GM10266 (cell line): ENCODE data around the gene GCM1.

ENCODE experiments used
- DNase-seq: peaks from one replicate; pipeline ENCODE4 v3.0.0; 2012; ENCODE audit errors: extremely low spot score
- TF ChIP-seq, protein P1 (sequence below): IDR thresholded peaks from 2 replicates; pipeline ENCODE4 v1.5.1; 2012; ENCODE audit warnings: mild to moderate bottlenecking, low read depth; ENCODE audit not compliant: control insufficient read depth, insufficient read depth; ENCODE audit errors: missing control alignments

Gene GCM1, protein sequence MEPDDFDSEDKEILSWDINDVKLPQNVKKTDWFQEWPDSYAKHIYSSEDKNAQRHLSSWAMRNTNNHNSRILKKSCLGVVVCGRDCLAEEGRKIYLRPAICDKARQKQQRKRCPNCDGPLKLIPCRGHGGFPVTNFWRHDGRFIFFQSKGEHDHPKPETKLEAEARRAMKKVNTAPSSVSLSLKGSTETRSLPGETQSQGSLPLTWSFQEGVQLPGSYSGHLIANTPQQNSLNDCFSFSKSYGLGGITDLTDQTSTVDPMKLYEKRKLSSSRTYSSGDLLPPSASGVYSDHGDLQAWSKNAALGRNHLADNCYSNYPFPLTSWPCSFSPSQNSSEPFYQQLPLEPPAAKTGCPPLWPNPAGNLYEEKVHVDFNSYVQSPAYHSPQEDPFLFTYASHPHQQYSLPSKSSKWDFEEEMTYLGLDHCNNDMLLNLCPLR

DNA sequence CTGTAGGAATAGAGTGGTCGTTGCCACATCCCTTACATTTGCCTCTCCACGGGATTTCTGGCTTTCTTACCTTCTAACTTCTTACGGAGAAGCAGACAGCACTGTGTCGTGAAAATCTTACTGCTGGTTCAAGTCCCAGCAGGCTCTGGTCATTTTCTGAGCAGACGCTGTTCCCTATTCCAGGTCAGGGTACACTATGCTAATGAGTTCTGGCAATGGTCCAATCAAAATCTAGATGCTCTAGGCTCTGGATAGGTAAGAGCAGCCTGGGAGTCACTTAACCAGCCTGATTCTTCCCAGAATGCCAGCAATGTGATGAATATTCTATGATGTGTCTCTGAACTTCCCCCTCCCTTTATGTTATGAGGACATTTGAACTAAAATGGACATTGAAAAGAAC is at the start of gene GCM1:
Gene GCM1 (minus strand): TSS at position 158 of the 400 bp plus-strand sequence. CDS start 3,209 bp downstream, outside the sequence.
- no peak for DNase-seq
- TF ChIP-seq, protein P1, sequence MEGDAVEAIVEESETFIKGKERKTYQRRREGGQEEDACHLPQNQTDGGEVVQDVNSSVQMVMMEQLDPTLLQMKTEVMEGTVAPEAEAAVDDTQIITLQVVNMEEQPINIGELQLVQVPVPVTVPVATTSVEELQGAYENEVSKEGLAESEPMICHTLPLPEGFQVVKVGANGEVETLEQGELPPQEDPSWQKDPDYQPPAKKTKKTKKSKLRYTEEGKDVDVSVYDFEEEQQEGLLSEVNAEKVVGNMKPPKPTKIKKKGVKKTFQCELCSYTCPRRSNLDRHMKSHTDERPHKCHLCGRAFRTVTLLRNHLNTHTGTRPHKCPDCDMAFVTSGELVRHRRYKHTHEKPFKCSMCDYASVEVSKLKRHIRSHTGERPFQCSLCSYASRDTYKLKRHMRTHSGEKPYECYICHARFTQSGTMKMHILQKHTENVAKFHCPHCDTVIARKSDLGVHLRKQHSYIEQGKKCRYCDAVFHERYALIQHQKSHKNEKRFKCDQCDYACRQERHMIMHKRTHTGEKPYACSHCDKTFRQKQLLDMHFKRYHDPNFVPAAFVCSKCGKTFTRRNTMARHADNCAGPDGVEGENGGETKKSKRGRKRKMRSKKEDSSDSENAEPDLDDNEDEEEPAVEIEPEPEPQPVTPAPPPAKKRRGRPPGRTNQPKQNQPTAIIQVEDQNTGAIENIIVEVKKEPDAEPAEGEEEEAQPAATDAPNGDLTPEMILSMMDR = no peak

DNA sequence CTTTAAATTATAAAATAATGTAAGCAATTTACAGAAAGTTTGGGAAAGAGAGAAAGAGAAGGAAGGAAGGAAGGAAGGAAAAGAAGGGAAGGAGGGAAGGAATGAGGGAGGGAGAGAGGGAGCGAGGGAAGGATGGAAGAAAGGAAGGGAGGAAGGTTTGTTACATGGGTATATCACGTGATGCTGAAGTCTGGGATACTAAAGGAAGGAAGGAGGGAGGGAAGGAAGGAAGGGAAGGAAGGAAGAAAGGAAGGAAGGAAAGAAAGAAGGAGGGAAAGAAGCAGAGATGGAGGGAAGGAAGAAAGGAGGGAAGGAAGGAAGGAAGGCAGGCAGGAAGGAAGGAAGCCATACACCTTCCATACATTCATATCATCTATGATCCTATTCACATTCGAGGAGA is 48.9 kb upstream of the GCM1 start:
- TF ChIP-seq, protein P1 = no peak
- no peak for DNase-seq

DNA sequence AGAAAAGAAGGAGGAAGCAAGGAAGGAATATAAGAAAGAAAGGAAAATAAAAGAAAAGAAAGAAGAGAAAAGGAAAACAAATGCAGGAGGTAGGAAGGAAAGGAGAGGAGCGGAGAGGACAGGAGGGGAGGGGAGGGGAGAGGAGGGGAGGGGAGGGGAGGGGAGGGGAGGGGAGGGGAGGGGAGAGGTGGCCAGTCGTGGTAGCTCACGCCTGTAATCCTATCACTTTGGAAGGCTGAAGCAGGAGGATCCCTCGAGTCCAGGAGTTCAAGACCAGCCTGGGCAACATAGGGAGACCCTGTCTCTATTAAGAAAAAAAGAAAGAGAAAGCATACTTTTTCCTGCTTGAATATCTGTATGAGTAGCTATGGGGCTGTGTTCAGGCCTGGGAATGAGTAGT is 46.4 kb upstream of the GCM1 start:
- TF ChIP-seq, protein P1 = no peak
- no peak for DNase-seq

DNA sequence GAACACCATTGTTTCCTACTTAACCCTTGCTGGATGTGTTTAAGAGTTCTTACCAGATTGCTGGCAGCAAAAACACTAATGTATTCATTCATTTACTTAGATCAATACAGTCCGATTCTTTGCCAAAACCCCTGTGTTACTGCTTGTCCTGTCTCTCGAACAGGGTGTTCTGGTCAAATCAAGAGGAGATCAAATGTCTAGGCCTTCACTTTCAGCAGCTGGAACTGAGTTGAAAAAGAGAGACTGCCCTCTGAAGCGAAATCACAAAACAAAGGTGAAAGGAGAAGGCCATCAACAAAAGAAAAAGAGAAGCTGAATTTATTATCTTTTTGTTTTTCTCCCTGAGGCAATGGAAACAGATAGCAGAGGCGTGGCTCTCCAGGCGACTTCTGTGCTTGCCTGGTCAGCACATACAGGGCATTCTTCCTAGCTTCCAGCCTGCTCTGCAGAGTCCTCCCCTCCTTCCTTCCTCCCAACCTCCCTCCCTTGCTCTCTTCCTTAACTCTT is 44.1 kb upstream of the GCM1 start:
- no peak for DNase-seq
- TF ChIP-seq, protein P1 = no peak

DNA sequence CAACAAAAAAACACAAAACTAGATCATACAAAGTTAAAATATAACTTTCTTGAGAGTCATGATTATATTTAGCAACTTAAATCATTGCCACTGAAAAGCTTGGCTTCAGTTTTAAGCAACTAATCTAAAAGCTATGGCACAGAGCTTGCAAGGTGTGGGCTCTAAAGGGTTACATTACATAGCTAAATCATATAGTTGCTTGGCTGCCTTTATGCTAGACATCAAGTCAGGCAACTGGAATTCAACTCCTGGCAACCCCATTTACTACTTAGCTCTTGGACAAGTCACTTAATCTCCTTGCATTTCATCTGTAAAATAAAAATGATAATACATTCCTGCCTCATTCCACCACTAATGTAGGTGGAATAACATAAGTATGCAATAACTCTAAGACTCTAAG is 40.9 kb upstream of the GCM1 start:
- TF ChIP-seq, protein P1 = no peak
- DNase-seq = no peak

DNA sequence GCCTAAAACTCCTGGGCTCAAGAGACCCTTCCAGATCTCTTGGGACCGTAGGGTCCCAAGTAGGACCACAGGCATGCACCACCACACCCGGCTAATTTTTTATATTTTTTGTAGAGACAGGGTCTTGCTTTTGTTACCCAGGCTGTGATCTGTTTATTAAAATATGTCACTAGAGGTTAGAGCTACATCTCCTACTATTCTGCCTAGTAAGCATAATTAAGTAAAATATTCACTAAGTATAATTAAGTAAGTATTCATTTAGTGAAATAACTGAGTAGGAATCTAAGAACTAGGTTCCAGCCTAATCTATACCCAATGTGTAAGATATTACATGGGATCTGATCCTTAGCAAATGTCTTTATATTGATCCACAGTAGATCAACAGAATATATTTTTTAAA is 40.2 kb upstream of the GCM1 start:
- TF ChIP-seq, protein P1 = no peak
- no peak for DNase-seq

DNA sequence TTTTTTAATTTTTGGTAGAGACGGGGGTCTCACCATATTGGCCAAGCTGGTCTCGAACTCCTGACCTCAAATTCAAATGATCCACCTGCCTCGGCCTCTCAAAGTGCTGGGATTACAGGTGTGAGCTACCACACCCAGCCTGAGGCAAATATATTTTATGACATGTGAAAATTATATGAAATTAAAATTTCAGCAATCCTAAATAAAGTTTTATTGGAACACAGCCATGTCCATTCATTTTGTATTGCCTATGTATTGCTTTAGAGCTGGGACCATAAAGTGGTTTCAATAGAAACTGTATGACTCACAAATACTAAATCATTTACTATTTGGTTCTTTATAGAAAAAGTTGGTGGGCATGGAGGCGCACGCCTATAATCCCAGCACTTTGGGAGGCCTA is 32.0 kb upstream of the GCM1 start:
- TF ChIP-seq, protein P1 = no peak
- DNase-seq = no peak
